HL-60 (cell line): ENCODE results near the gene CYP3A7.
"Not testable (repeated sequence)": the region's sequence is repeated elsewhere in the genome, so short reads cannot be mapped to it uniquely, and the experiment has no call there.

Source experiments
- DNase-seq, 2 experiments: peaks; one replicate each; pipeline ENCODE4 v3.0.0-alpha.2; 2010 to 2020; ENCODE audit warnings: low read depth in 1 of 2, low spot score in 1 of 2
- H3K27ac ChIP-seq: fragments of 250-450 bp; sonication (Bioruptor Pico); replicated peaks from 2 replicates; pipeline ENCODE4 v1.5.1; 2020; ENCODE audit warnings: mild to moderate bottlenecking, moderate library complexity
- H3K27me3 ChIP-seq: fragments of 250-450 bp; sonication (Bioruptor Pico); 2 replicates; pipeline ENCODE4 v1.5.1; 2021; ENCODE audit warnings: mild to moderate bottlenecking, moderate library complexity; ENCODE audit not compliant: insufficient read depth, poor library complexity, severe bottlenecking
- H3K4me3 ChIP-seq: replicated peaks from 2 replicates; pipeline ENCODE4 v1.5.1; 2011; ENCODE audit warnings: mild to moderate bottlenecking, control low read depth, low read length; ENCODE audit not compliant: insufficient read depth
- GABPA ChIP-seq: IDR thresholded peaks from 2 replicates; pipeline ENCODE4 v1.6.1; 2012; ENCODE audit warnings: low read depth
- POLR2AphosphoS5 ChIP-seq: IDR thresholded peaks from 2 replicates; pipeline ENCODE4 v1.6.1; 2012; ENCODE audit warnings: low read depth
- SPI1 ChIP-seq: IDR thresholded peaks from 2 replicates; pipeline ENCODE4 v1.6.1; 2012; ENCODE audit warnings: low read depth, mild to moderate bottlenecking, borderline replicate concordance
- TF ChIP-seq, protein P1 (sequence below): IDR thresholded peaks from one replicate; pipeline ENCODE4 v1.5.1; 2011; ENCODE audit warnings: low read length, control low read depth, inconsistent platforms; ENCODE audit not compliant: insufficient read depth
- TF ChIP-seq, protein P2 (sequence below): IDR thresholded peaks from 2 replicates; pipeline ENCODE4 v1.6.1; 2012; ENCODE audit warnings: low read depth; ENCODE audit not compliant: insufficient replicate concordance

CYP3A7 gene

DNA sequence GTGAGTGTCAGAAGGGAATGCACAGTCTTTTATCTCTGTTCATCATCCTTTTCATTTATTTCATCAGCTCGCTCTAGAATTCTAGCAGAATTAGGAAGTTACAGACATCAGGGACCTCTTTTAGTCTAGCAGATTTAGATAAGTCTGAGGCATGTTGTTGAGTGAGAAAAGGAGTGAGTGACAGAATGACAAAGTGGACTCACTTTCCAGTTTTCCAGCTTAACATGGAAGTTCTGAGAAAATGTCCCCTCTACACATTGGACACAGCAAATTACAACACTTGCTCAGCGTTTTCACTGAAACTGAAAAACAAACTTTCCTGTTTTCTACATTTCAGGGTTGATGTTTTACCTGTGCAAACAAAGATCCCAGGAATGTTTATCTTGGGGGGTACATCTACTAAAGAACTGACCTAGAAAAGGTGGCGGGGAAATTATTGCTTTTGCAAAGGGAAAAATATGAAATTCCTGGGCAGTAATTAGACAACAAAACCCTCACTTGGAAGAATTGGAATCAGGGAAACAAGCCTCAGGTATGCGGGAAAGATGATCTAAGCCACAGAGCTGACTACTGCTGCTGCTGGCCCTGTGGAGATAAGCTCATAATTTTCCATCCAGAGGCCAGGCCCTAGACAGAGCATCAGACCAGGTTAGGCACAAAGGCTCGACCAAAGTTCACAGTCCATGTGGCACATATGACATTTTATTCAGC, 40.6 kb downstream of the CYP3A7 start:
- TF ChIP-seq GABPA (no peak), POLR2AphosphoS5 (no peak), SPI1 (no peak)
- TF ChIP-seq, protein P1, sequence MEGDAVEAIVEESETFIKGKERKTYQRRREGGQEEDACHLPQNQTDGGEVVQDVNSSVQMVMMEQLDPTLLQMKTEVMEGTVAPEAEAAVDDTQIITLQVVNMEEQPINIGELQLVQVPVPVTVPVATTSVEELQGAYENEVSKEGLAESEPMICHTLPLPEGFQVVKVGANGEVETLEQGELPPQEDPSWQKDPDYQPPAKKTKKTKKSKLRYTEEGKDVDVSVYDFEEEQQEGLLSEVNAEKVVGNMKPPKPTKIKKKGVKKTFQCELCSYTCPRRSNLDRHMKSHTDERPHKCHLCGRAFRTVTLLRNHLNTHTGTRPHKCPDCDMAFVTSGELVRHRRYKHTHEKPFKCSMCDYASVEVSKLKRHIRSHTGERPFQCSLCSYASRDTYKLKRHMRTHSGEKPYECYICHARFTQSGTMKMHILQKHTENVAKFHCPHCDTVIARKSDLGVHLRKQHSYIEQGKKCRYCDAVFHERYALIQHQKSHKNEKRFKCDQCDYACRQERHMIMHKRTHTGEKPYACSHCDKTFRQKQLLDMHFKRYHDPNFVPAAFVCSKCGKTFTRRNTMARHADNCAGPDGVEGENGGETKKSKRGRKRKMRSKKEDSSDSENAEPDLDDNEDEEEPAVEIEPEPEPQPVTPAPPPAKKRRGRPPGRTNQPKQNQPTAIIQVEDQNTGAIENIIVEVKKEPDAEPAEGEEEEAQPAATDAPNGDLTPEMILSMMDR, result no peak
- TF ChIP-seq, protein P2, sequence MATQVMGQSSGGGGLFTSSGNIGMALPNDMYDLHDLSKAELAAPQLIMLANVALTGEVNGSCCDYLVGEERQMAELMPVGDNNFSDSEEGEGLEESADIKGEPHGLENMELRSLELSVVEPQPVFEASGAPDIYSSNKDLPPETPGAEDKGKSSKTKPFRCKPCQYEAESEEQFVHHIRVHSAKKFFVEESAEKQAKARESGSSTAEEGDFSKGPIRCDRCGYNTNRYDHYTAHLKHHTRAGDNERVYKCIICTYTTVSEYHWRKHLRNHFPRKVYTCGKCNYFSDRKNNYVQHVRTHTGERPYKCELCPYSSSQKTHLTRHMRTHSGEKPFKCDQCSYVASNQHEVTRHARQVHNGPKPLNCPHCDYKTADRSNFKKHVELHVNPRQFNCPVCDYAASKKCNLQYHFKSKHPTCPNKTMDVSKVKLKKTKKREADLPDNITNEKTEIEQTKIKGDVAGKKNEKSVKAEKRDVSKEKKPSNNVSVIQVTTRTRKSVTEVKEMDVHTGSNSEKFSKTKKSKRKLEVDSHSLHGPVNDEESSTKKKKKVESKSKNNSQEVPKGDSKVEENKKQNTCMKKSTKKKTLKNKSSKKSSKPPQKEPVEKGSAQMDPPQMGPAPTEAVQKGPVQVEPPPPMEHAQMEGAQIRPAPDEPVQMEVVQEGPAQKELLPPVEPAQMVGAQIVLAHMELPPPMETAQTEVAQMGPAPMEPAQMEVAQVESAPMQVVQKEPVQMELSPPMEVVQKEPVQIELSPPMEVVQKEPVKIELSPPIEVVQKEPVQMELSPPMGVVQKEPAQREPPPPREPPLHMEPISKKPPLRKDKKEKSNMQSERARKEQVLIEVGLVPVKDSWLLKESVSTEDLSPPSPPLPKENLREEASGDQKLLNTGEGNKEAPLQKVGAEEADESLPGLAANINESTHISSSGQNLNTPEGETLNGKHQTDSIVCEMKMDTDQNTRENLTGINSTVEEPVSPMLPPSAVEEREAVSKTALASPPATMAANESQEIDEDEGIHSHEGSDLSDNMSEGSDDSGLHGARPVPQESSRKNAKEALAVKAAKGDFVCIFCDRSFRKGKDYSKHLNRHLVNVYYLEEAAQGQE, result no peak
- Histone ChIP-seq H3K4me3 (no peak overlapping the region), H3K27me3 (no peaks in the 10 kb centered on the region), H3K27ac (no peak overlapping the region)
- DNase-seq, result no peak

DNA sequence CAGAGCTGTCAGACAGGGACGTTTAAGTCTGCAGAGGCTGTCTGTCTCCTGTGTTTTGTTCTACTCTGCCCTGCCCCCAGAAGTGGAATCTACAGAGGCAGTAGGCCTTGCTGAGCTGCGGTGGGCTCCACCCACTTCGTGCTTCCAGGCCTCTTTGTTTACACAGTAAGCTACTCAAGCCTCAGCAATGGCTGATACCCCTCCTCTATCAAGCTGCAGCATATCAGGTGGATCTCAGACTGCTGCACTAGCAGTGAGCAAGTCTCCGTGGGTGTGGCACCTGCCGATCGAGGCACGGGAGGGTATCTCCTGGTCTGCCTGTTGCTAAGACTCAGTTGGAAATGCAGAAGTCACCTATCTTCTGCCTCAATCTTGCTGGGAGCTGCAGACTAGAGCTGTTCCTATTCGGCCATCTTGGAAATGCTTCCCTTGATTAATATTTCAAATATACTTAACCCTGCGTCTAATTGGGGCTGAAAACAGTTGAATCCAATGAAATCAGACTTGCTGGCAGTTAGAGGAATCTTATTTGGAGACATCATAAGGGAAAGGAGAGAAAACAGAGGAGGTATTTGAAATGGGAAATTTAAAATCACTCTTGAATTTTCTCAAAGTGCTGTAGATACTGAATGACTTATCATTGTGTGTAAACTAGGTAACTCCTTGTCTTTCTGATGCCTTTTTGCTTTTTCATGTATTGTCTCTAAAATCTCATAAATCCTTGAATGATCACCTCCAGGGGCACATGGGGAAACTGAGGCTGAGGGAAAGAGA, 41.4 kb downstream of the CYP3A7 start:
- TF ChIP-seq, protein P2, result no peak
- TF ChIP-seq, protein P1, result no peak
- TF ChIP-seq GABPA (no peak), SPI1 (no peak)
- DNase-seq, result no peak
- Histone ChIP-seq H3K27ac (no peak overlapping the region), H3K27me3 (no peaks in the 10 kb centered on the region), H3K4me3 (no peak overlapping the region)

DNA sequence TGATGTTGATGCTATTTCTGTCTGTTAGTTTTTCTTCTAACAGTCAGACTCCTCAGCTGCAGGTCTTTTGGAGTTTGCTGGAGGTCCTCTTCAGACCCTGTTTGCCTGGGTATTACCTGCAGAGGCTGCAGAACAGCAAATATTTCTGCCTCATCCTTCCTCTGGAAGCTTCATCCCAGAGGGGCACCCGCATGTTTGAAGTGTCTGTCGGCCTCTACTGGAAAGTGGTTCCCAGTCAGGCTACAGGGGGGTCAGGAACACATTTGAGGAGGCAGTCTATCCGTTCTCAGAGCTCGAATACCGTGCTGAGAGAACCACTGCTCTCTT, 41.9 kb downstream of the CYP3A7 start:
- TF ChIP-seq, protein P2, result no peak
- TF ChIP-seq GABPA, result no peak
- TF ChIP-seq, protein P1, result no peak
- no peak for TF ChIP-seq SPI1
- TF ChIP-seq POLR2AphosphoS5, result no peak
- H3K4me3 ChIP-seq, result no peak overlapping the region
- no peak for DNase-seq
- no peaks in the 10 kb centered on the region for H3K27me3 ChIP-seq
- H3K27ac ChIP-seq, result no peak overlapping the region

DNA sequence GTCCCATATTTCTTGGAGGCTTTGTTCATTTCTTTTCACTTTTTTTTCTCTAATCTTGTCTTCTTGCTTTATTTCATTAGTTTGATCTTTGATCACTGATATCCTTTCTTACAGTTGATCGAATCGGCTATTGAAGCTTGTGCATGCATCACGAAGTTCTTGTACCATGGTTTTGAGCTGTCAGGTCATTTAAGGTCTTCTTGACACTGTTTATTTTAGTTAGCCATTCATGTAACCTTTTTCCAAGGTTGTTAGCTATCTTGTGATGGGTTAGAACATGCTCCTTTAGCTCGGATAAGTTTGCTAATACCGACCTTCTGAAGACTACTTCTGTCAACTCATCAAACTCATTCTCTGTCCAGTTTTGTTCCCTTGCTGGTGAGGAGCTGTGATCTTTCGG, 42.4 kb downstream of the CYP3A7 start:
- not testable (repeated sequence) for H3K27me3 ChIP-seq, H3K4me3 ChIP-seq, H3K27ac ChIP-seq, DNase-seq

DNA sequence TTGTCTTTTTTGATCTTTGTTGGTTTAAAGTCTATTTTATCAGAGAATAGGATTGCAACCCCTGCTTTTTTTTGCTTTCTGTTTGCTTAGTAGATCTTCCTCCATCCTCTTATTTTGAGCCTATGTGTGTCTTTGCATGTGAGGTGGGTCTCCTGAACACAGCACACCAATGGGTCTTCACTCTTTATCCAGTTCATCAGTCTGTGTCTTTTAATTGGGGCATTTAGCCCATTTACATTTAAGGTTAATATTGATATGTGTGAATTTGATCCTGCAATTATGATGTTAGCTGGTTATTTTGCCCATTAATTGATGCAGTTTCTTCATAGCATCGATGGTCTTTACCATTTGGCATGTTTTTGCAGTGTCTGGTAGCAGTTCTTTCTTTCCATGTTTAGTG, 43.3 kb downstream of the CYP3A7 start:
- not testable (repeated sequence) for H3K27ac ChIP-seq, H3K4me3 ChIP-seq, DNase-seq, H3K27me3 ChIP-seq
